ENCODE measurements around the gene ARHGDIA.

Gene ARHGDIA

DNA sequence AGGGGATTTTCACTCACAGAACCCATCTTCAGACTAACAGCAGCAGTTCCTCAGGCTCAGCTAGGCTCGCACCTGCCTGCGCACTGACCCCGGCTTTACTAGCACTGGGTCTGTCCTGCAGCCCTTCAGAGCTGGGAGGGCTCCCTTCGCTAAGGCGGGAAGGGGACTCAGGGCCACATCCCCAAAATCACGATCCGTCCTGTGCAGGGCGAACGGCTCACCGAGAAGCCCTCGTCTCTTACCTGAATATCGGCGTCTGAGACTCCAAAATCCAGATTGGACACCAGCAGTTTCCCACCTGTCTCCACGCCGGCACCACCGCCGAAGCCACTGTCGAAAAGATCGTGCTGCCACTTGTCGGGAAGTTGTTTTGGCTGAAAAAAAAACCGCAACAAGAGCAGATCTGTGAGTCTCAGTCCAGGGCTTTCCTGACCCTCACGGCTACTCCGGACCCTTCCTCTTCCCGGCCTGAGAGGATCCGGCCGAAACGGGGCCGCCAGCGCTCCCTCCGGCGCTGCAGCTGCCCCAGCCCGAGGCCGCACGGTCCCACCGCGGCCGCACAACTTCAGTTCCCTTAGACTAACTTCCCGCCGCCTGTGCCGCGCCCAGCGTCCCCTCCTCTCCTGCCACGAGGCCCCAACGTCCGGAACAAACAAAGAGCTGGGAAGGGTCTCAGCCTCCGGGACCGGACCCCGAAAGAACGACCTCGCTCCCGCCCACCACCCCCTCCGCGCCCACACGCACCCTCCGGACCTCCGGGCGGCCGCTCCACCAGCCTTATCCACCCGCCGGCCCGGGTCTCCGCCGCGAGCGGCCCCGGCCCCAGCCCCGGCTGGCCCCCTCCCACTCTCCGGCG lies 19.5 kb upstream of the ARHGDIA start:
- no peak for DNase-seq (ENCODE audit: low read depth)
- H3K4me3 ChIP-seq (ENCODE audit: low read length): peak overlapping the region; percentile 81
- TF ChIP-seq, protein P1, sequence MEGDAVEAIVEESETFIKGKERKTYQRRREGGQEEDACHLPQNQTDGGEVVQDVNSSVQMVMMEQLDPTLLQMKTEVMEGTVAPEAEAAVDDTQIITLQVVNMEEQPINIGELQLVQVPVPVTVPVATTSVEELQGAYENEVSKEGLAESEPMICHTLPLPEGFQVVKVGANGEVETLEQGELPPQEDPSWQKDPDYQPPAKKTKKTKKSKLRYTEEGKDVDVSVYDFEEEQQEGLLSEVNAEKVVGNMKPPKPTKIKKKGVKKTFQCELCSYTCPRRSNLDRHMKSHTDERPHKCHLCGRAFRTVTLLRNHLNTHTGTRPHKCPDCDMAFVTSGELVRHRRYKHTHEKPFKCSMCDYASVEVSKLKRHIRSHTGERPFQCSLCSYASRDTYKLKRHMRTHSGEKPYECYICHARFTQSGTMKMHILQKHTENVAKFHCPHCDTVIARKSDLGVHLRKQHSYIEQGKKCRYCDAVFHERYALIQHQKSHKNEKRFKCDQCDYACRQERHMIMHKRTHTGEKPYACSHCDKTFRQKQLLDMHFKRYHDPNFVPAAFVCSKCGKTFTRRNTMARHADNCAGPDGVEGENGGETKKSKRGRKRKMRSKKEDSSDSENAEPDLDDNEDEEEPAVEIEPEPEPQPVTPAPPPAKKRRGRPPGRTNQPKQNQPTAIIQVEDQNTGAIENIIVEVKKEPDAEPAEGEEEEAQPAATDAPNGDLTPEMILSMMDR (conservative IDR thresholded peaks at IDR 0.05; ENCODE audit: low read depth, low read length): no peak

DNA sequence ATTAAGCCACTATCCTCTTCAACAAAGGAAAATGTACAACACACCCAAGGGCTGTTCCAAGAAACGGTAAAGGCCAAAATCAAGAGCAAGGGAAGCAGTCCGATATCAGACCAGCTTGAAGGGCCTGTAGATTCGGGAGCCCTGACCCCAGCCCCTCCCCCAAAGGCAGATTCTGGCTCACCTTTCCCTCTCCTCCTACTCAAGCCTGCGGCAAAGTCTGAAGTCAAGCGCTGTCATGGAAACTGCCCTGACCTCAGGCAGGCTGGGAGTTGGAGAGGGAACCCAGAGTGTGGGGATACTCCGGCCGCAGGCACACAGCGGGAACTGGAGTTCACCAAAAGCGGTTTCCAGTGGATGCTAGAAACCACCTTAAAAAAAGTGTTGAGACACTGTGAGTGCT lies 18.5 kb upstream of the ARHGDIA start:
- TF ChIP-seq, protein P1 (conservative IDR thresholded peaks at IDR 0.05; ENCODE audit: low read depth, low read length): no peak
- DNase-seq (ENCODE audit: low read depth): no peak
- H3K4me3 ChIP-seq (ENCODE audit: low read length): no peak overlapping the region

DNA sequence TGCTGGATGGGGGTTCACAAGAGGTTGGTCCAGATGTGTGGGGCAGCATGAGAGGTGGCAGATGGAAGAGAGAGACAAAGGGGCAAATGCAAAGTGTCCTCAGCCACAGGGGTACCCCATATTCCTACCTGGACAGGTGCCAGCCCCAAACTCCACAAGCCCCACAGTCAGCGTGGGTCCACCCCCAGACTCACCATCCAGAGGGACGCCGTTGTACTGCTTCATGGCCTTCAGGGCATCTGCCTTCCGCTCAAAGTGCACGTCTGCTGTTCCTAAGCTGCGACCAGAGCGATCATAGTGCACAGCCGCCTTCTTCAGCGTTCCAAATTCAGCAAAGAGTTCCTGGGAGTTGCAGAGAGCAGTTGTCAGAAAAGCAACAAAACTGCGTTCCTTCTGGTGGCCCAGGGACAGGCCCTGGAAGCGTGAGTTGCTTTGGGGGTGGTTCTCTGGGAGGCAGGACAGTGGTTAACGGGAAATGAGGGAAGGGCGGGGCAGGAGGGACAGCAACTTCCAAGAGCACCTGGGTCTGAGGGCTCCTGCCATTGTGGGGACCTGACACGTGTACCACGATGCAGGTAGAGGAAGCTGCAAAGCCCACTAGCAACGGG lies 18.0 kb upstream of the ARHGDIA start:
- H3K4me3 ChIP-seq (ENCODE audit: low read length): no peak overlapping the region
- no peak for DNase-seq (ENCODE audit: low read depth)
- TF ChIP-seq, protein P1 (conservative IDR thresholded peaks at IDR 0.05; ENCODE audit: low read depth, low read length): no peak

DNA sequence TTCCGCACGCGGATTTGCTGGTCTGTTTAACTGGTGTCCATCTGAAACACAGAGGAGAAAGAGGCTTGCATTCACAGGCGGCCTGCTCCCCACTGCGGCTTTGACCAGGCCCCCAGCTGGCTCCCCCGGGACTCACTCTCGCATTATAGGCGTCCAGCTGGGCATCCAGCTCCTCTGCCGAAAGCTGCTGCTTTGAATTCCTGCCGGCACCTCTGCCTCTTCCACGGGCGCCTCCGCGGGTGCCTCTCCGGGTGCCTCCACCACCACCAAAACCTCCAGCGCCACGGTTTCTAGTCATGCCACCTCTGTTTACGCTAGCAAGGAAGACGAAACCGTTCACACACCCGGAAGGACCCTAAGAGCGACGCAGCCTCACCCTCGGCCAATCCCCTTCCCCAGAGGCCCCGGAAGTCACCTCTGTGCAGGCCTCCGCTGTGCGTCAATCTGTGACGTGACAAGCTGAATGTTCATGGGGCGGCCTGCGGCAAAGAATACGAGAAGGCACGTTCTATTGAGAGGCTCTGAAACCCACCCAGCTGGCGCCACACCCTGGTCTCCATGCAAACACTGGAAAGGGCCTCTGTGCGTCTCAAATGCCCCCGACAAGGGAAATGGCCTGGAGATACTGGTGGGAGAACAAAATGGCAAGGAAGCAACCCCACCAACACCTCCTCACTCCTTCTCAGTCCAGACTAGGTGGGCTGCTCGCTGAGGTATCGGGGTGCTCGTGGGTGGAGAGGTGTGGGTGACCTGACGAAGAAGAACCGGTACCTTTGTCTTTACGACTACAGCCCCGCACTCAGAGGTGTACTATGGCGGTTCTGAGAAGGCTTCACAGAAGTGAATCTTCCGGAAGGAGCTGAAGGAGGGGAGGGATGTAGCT lies 17.2 kb upstream of the ARHGDIA start:
- DNase-seq (ENCODE audit: low read depth): no peak
- TF ChIP-seq, protein P1 (conservative IDR thresholded peaks at IDR 0.05; ENCODE audit: low read depth, low read length): no peak
- H3K4me3 ChIP-seq (ENCODE audit: low read length): no peak overlapping the region

DNA sequence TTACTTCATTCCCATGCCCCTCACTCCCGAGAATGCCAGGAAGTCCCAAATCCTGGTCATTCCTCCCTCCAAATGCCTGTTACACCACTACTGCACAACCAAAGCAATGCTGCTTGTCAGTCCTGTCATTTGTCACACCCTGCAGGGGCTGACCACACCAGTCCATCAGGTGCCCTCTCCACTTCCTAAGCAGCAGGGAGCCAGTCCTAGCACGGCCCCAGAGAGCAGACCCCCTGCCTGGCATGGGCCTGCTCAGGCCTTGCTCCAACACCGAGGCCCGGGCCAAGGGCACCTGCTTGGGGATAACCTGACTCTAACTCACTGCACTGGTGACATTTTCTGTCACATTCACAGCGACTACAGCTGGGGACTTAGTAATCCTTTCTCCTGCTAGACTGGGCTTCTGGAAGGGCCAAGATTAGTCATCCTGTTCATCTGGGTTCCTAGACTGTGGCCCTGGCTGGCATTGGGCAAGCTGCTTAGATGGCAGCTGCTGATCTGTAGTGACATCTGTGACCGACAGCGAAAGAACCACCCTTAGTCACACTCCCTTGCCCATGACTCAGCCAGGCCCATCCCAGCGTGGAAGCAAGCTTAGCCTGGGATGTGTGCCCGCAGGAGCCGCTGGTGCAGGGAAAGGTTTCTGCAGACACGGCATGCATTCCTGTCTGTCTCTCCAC lies 14.9 kb upstream of the ARHGDIA start:
- DNase-seq (ENCODE audit: low read depth): no peak
- TF ChIP-seq, protein P1 (conservative IDR thresholded peaks at IDR 0.05; ENCODE audit: low read depth, low read length): no peak
- H3K4me3 ChIP-seq (ENCODE audit: low read length): no peak overlapping the region

DNA sequence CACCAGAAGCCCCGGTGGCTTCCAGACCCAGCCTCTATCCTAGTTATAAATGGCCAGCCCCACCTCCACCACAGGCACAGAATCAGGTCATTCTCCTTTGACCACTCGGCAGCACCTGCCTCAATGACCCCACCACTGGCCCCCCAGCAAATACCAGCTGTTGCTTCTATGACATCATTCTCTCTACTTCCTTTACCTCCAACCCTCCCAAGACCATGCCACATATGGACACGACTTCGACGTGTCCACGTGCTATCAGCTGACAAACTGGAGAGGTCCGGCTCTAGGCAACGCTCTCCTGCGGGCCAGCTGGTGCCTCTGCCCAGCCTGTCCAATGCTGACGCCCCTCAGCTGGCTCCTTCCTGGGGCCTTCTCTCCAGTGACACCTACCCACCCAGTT lies 14.3 kb upstream of the ARHGDIA start:
- H3K4me3 ChIP-seq (ENCODE audit: low read length): no peak overlapping the region
- TF ChIP-seq, protein P1 (conservative IDR thresholded peaks at IDR 0.05; ENCODE audit: low read depth, low read length): no peak
- no peak for DNase-seq (ENCODE audit: low read depth)

Data from retinal pigment epithelial cell (primary cell).